Esophagus squamous epithelium (tissue), 4 donors: ENCODE measurements around the gene SETD2.

ENCODE experiments used
- POLR2A ChIP-seq, 4 donors: fragments of 450-650 bp; IDR thresholded peaks; one replicate each; pipeline ENCODE4 v1.6.1; 2017; ENCODE audit warnings: antibody characterized with exemption in 4 of 4, mild to moderate bottlenecking in 4 of 4, moderate library complexity in 3 of 4
- TF ChIP-seq, protein P1 (sequence below), 6 experiments: fragments of 450-650 bp in 4 of 6; fragments of 200-600 bp in 2 of 6; sonication (generic) in 2 of 6; IDR thresholded peaks; one replicate each; pipeline ENCODE4 v1.5.1; 2016 to 2019; ENCODE audit warnings: antibody characterized with exemption in 6 of 6, mild to moderate bottlenecking in 4 of 6, moderate library complexity in 4 of 6

DNA sequence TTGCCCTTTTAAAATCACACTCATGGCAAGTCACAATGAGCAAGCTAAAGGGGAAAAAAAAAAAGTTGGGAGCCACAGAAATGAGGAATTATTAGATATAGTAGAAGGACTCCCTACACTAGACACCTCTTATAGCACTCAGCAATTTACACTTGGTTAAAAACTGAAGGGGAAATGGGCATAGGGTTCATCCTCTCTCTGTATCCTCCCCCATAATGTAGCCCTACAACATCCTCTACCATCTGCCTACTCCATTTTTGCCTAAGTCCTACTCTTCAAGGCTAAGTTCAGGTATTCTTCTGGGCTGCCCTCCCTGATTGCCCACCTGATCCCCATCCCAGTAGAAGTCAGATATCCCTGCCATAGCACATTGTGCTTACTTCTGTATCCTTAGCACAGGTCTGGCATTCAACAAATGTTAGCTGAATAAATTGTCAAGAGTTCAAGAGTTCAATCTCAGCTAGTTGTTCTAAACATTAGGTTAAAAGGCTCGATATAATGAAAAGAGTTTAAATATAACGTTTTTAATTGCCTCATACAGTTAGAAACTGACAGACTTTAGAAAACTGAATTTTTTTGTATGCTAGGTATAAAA is 14.5 kb downstream of the SETD2 start:
- TF ChIP-seq, protein P1, sequence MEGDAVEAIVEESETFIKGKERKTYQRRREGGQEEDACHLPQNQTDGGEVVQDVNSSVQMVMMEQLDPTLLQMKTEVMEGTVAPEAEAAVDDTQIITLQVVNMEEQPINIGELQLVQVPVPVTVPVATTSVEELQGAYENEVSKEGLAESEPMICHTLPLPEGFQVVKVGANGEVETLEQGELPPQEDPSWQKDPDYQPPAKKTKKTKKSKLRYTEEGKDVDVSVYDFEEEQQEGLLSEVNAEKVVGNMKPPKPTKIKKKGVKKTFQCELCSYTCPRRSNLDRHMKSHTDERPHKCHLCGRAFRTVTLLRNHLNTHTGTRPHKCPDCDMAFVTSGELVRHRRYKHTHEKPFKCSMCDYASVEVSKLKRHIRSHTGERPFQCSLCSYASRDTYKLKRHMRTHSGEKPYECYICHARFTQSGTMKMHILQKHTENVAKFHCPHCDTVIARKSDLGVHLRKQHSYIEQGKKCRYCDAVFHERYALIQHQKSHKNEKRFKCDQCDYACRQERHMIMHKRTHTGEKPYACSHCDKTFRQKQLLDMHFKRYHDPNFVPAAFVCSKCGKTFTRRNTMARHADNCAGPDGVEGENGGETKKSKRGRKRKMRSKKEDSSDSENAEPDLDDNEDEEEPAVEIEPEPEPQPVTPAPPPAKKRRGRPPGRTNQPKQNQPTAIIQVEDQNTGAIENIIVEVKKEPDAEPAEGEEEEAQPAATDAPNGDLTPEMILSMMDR (IDR thresholded peaks at IDR 0.05) = no peak
- TF ChIP-seq POLR2A (IDR thresholded peaks at IDR 0.05) = no peak
